Naive thymus-derived CD4-positive, alpha-beta T cell (primary cell): ENCODE results near the gene JAM3. TPM values are rescaled to one million over a fixed set of nuclear protein-coding genes. Genes with fewer than 3 reads are reported as not detected.
"Not testable (repeated sequence)": the region's sequence is repeated elsewhere in the genome, so short reads cannot be mapped to it uniquely, and the experiment has no call there.

Source experiments
- ATAC-seq: fragments of 150-1000 bp; cut with Tn5 transposase; 2 replicates; pipeline ENCODE4 v1.10.0; 2021; ENCODE audit warnings: mild to moderate bottlenecking, moderate library complexity
- CTCF ChIA-PET: fragments of 350-600 bp; sonication (Branson Sonifier 250); formaldehyde crosslinking; loops from one replicate; lab custom pipeline; 2021; ENCODE audit warnings: antibody characterized with exemption; lab: Charles Lee
- POLR2A ChIA-PET: fragments of 350-600 bp; sonication (Branson Sonifier 250); formaldehyde crosslinking; loops from one replicate; lab custom pipeline; 2021; ENCODE audit warnings: antibody characterized with exemption, inconsistent platforms; lab: Charles Lee
- DNase-seq, 9 donors: peaks; one replicate each; pipeline versions ENCODE4 v3.0.0 to v3.0.0-alpha.2; 2020 to 2022; ENCODE audit warnings: mixed read lengths in 1 of 9
- H3K27ac ChIP-seq: one replicate; pipeline ENCODE4 v1.7.0; 2013; ENCODE audit warnings: mild to moderate bottlenecking, low read depth, low read length, moderate library complexity
- H3K27me3 ChIP-seq, 2 donors: one replicate each; pipeline ENCODE4 v1.7.0; 2013; ENCODE audit warnings: low read length in 2 of 2, mild to moderate bottlenecking in 2 of 2, moderate library complexity in 2 of 2; ENCODE audit not compliant: control insufficient read depth in 2 of 2, insufficient read depth in 2 of 2
- H3K36me3 ChIP-seq, 3 experiments: 1 replicate in 2 of 3; 2 replicates in 1 of 3; pipeline ENCODE4 v1.7.0; 2013; ENCODE audit warnings: low read length in 3 of 3, mild to moderate bottlenecking in 3 of 3, moderate library complexity in 1 of 3; ENCODE audit not compliant: insufficient read depth in 3 of 3, control insufficient read depth in 2 of 3
- H3K4me1 ChIP-seq, 2 donors: one replicate each; pipeline ENCODE4 v1.7.0; 2013; ENCODE audit warnings: low read length in 2 of 2, mild to moderate bottlenecking in 2 of 2, moderate library complexity in 1 of 2; ENCODE audit not compliant: control insufficient read depth in 2 of 2, insufficient read depth in 2 of 2
- H3K4me3 ChIP-seq: 2 replicates; pipeline ENCODE4 v1.7.0; 2013; ENCODE audit warnings: mild to moderate bottlenecking, low read length
- H3K9me3 ChIP-seq, 3 experiments: 1 replicate in 2 of 3; 2 replicates in 1 of 3; pipeline ENCODE4 v1.7.0; 2013; ENCODE audit warnings: low read length in 3 of 3; ENCODE audit not compliant: control insufficient read depth in 2 of 3
- H3K27ac Mint-ChIP-seq, 9 donors: one replicate each; pipeline ENCODE4 v1.8.0; 2020 to 2022; ENCODE audit warnings: mixed read lengths in 9 of 9, mild to moderate bottlenecking in 8 of 9, moderate library complexity in 5 of 9, inconsistent platforms in 2 of 9
- H3K27me3 Mint-ChIP-seq, 5 donors: one replicate each; pipeline ENCODE4 v1.8.0; 2021 to 2022; ENCODE audit warnings: mixed read lengths in 5 of 5, mild to moderate bottlenecking in 1 of 5
- H3K36me3 Mint-ChIP-seq, 5 donors: one replicate each; pipeline ENCODE4 v1.8.0; 2020 to 2022; ENCODE audit warnings: mixed read lengths in 5 of 5, mild to moderate bottlenecking in 3 of 5, inconsistent platforms in 1 of 5
- H3K4me1 Mint-ChIP-seq, 7 donors: one replicate each; pipeline ENCODE4 v1.8.0; 2020 to 2022; ENCODE audit warnings: mixed read lengths in 7 of 7, mild to moderate bottlenecking in 3 of 7, inconsistent platforms in 1 of 7
- H3K4me3 Mint-ChIP-seq, 10 donors: one replicate each; pipeline ENCODE4 v1.8.0; 2020 to 2022; ENCODE audit warnings: mild to moderate bottlenecking in 10 of 10, mixed read lengths in 10 of 10, moderate library complexity in 6 of 10, inconsistent platforms in 2 of 10
- H3K9me3 Mint-ChIP-seq, 11 donors: one replicate each; pipeline ENCODE4 v1.8.0; 2020 to 2022; ENCODE audit warnings: mixed read lengths in 11 of 11, mild to moderate bottlenecking in 4 of 11, inconsistent platforms in 1 of 11, moderate library complexity in 1 of 11
- intact Hi-C, 2 donors: fragments of 100-400 bp; cut with micrococcal nuclease; formaldehyde crosslinking; loops; one replicate each; pipeline ENCODE4 v1.15.1; 2023
- polyA plus RNA-seq, 2 donors: library from polyadenylated mRNA; unstranded; fragments of 300-500 nt; fragmentation: Illumina TruSeq; gene quantifications; one replicate each; pipeline ENCODE4 v1.2.3, GENCODE V29; 2021
- total RNA-seq, 6 experiments: library from RNA in 5 of 6; stranded (reverse) in 5 of 6; gene quantifications; 1 replicate in 5 of 6; 2 replicates in 1 of 6; pipeline ENCODE4 v1.2.3 and lab custom pipeline; 2021 to 2026

Gene JAM3
- total and polyA plus RNA-seq, 7 experiments from 2014 or later: 4.8 to 8.2 (median 6.0) TPM

GRCh38 chr11:134100171-134100570 is 31.3 kb downstream of the JAM3 start:
- H3K36me3 Mint-ChIP-seq: peaks cover 0 to 11% (median 0%) of the 10 kb centered on the region in 5 donors
- DNase-seq (no peak), ATAC-seq (no peak)
- POLR2A ChIA-PET: no interaction called here
- peaks cover 0 to 5% (median 0%) of the 10 kb centered on the region in 7 donors for H3K4me1 Mint-ChIP-seq
- H3K27ac ChIP-seq: no peak overlapping the region
- H3K4me1 ChIP-seq: no peaks in the 10 kb centered on the region
- H3K4me3 Mint-ChIP-seq: no peak overlapping the region
- H3K9me3 ChIP-seq: no peaks in the 10 kb centered on the region
- peaks cover 0 to 17% (median 0%) of the 10 kb centered on the region in 5 donors for H3K27me3 Mint-ChIP-seq
- H3K27ac Mint-ChIP-seq: no peak overlapping the region
- H3K27me3 ChIP-seq: no peaks in the 10 kb centered on the region
- H3K36me3 ChIP-seq: no peaks in the 10 kb centered on the region
- CTCF ChIA-PET: interaction anchor here (0.6 kb wide), 1 partner anchor 37 kb away, joined by 5 read pairs; no protein-coding TSS in a partner anchor
- intact Hi-C loops: no loop called here
- H3K4me3 ChIP-seq: no peak overlapping the region
- peaks cover 0 to 14% (median 3%) of the 10 kb centered on the region in 11 donors for H3K9me3 Mint-ChIP-seq

GRCh38 chr11:134101282-134101681 is 32.4 kb downstream of the JAM3 start:
- ChIA-PET CTCF (no interaction called here), POLR2A (no interaction called here)
- H3K4me1 ChIP-seq: no peaks in the 10 kb centered on the region
- no peak for DNase-seq
- Mint-ChIP-seq H3K27me3 (peaks cover 0 to 17% (median 0%) of the 10 kb centered on the region in 5 donors), H3K27ac (no peak overlapping the region), H3K4me1 (peaks cover 0 to 5% (median 0%) of the 10 kb centered on the region in 7 donors), H3K36me3 (peaks cover 0 to 11% (median 0%) of the 10 kb centered on the region in 5 donors), H3K4me3 (no peak overlapping the region), H3K9me3 (peaks cover 0 to 20% (median 4%) of the 10 kb centered on the region in 11 donors)
- no peak for ATAC-seq
- no peaks in the 10 kb centered on the region for H3K36me3 ChIP-seq
- H3K27me3 ChIP-seq: no peaks in the 10 kb centered on the region
- H3K4me3 ChIP-seq: no peak overlapping the region
- H3K9me3 ChIP-seq: no peaks in the 10 kb centered on the region
- H3K27ac ChIP-seq: no peak overlapping the region
- intact Hi-C loops: no loop called here

GRCh38 chr11:134110252-134110815 is 41.5 kb downstream of the JAM3 start:
- Mint-ChIP-seq H3K9me3 (peaks cover 0 to 57% (median 15%) of the 10 kb centered on the region in 11 donors), H3K27ac (no peak overlapping the region), H3K27me3 (peaks cover 0 to 5% (median 0%) of the 10 kb centered on the region in 5 donors), H3K4me3 (no peak overlapping the region), H3K36me3 (peaks cover 0 to 33% (median 16%) of the 10 kb centered on the region in 5 donors), H3K4me1 (no peaks in the 10 kb centered on the region)
- DNase-seq (no peak), ATAC-seq (no peak)
- Histone ChIP-seq H3K4me1 (no peaks in the 10 kb centered on the region), H3K9me3 (peaks cover 0 to 3% (median 0%) of the 10 kb centered on the region in 3 experiments), H3K36me3 (no peaks in the 10 kb centered on the region), H3K27ac (no peak overlapping the region), H3K27me3 (no peaks in the 10 kb centered on the region), H3K4me3 (no peak overlapping the region)
- CTCF ChIA-PET: no interaction called here
- POLR2A ChIA-PET: no interaction called here
- intact Hi-C loops: no loop called here

DNA sequence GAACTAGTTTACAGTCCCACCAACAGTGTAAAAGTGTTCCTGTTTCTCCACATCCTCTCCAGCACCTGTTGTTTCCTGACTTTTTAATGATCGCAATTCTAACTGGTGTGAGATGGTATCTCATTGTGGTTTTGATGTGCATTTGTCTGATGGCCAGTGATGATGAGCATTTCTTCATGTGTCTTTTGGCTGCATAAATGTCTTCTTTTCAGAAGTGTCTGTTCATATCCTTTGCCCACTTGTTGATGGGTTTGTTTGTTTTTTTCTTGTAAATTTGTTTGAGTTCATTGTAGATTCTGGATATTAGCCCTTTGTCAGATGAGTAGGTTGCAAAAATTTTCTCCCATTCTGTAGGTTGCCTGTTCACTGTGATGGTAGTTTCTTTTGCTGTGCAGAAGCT is 44.9 kb downstream of the JAM3 start:
- H3K4me3 ChIP-seq, H3K4me1 Mint-ChIP-seq, DNase-seq, intact Hi-C loops, H3K4me1 ChIP-seq, H3K9me3 ChIP-seq, H3K27ac ChIP-seq, H3K4me3 Mint-ChIP-seq, H3K36me3 ChIP-seq, H3K27ac Mint-ChIP-seq, POLR2A ChIA-PET, ATAC-seq, CTCF ChIA-PET, H3K27me3 ChIP-seq: not testable (repeated sequence)
- Mint-ChIP-seq H3K36me3 (peaks cover 0 to 32% (median 16%) of the 10 kb centered on the region in 5 donors), H3K9me3 (peaks cover 0 to 32% (median 7%) of the 10 kb centered on the region in 11 donors), H3K27me3 (peaks cover 0 to 11% (median 0%) of the 10 kb centered on the region in 5 donors)

GRCh38 chr11:134116210-134116609 is 47.3 kb downstream of the JAM3 start:
- H3K4me1 ChIP-seq: no peaks in the 10 kb centered on the region
- Mint-ChIP-seq H3K4me3 (no peak overlapping the region), H3K27me3 (peaks cover 0 to 11% (median 4%) of the 10 kb centered on the region in 5 donors), H3K27ac (no peak overlapping the region), H3K9me3 (peaks cover 0 to 16% (median 0%) of the 10 kb centered on the region in 11 donors), H3K4me1 (peaks cover 0 to 6% (median 0%) of the 10 kb centered on the region in 7 donors), H3K36me3 (peaks cover 0 to 29% (median 7%) of the 10 kb centered on the region in 5 donors)
- H3K36me3 ChIP-seq: no peaks in the 10 kb centered on the region
- ChIA-PET CTCF (no interaction called here), POLR2A (no interaction called here)
- ATAC-seq (no peak), DNase-seq (no peak)
- no peaks in the 10 kb centered on the region for H3K9me3 ChIP-seq
- intact Hi-C loops: no loop called here
- H3K27ac ChIP-seq: no peak overlapping the region
- H3K27me3 ChIP-seq: no peaks in the 10 kb centered on the region
- H3K4me3 ChIP-seq: no peak overlapping the region

GRCh38 chr11:134118006-134118405 is 49.1 kb downstream of the JAM3 start:
- Histone ChIP-seq H3K4me3 (no peak overlapping the region), H3K36me3 (no peaks in the 10 kb centered on the region), H3K4me1 (no peaks in the 10 kb centered on the region), H3K9me3 (no peaks in the 10 kb centered on the region), H3K27ac (no peak overlapping the region), H3K27me3 (no peaks in the 10 kb centered on the region)
- DNase-seq (no peak), ATAC-seq (no peak)
- CTCF ChIA-PET: no interaction called here
- Mint-ChIP-seq H3K4me3 (no peak overlapping the region), H3K36me3 (peaks cover 0 to 24% (median 5%) of the 10 kb centered on the region in 5 donors), H3K27me3 (peaks cover 3 to 26% (median 14%) of the 10 kb centered on the region in 5 donors), H3K9me3 (peaks cover 0 to 4% (median 0%) of the 10 kb centered on the region in 11 donors), H3K4me1 (peaks cover 0 to 6% (median 0%) of the 10 kb centered on the region in 7 donors), H3K27ac (no peak overlapping the region)
- intact Hi-C loops: no loop called here
- POLR2A ChIA-PET: no interaction called here

DNA sequence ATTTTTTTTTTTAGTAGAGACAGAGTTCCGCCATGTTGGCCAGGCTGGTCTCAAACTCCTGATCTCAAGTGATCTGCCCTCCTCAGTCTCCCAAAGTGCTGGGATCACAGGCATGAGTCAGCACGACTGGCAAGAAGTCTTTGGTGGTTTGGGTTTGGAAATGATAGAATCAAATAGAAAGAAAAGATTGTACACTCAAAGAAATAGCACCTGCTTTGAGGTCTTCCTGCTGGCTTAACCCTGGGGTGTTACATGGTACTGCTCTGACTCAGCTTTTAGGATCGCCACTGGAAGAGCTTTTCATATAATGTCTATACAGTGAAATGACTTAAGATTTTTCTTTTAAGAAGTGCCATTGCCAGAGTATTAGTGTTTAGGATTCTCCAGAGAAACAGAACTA is 50.2 kb downstream of the JAM3 start:
- H3K36me3 ChIP-seq: no peaks in the 10 kb centered on the region
- DNase-seq: no peak
- no peak overlapping the region for H3K4me3 ChIP-seq
- no peak overlapping the region for H3K27ac Mint-ChIP-seq
- H3K4me3 Mint-ChIP-seq: no peak overlapping the region
- intact Hi-C loops: no loop called here
- peaks cover 3 to 30% (median 9%) of the 10 kb centered on the region in 5 donors for H3K36me3 Mint-ChIP-seq
- no peaks in the 10 kb centered on the region for H3K27me3 ChIP-seq
- peaks cover 0 to 2% (median 0%) of the 10 kb centered on the region in 11 donors for H3K9me3 Mint-ChIP-seq
- H3K4me1 Mint-ChIP-seq: peaks cover 2 to 12% (median 3%) of the 10 kb centered on the region in 7 donors
- no peaks in the 10 kb centered on the region for H3K9me3 ChIP-seq
- H3K4me1 ChIP-seq: no peaks in the 10 kb centered on the region
- ChIA-PET POLR2A (no interaction called here), CTCF (no interaction called here)
- H3K27me3 Mint-ChIP-seq: peaks cover 13 to 37% (median 25%) of the 10 kb centered on the region in 5 donors
- no peak for ATAC-seq
- H3K27ac ChIP-seq: no peak overlapping the region
